Measurements from ENCODE around the gene MOG.

The MOG gene

GRCh38 chr6:29676981-29677601 lies 20.2 kb downstream of the MOG start:
- DNase-seq (ENCODE audit: low read depth), result no peak

- DNase-seq (ENCODE audit: low read depth), result no peak
Measured at GRCh38 chr6:29678114-29678513, 21.2 kb downstream of the MOG start.

DNA sequence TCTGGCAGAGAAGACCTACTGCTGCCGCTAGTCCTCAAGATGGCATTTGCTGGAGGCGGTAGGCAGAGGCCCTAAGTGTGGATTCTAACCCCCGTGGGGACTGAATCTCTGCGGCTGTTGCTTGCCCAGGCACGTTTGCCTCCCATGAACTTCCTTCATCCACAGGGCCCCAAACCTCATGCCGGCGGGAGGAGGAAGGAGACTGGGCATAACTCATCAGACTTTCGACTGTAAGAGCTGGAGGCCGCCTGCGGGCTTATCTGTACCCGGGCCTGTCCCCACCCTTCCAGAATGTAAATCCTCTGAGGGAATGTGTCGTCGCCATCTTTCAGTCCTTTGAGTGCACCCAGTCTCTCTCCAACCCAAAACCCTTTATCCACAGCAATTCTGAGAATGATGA lies 23.1 kb downstream of the MOG start:
- no peak for DNase-seq (ENCODE audit: low read depth)

DNA sequence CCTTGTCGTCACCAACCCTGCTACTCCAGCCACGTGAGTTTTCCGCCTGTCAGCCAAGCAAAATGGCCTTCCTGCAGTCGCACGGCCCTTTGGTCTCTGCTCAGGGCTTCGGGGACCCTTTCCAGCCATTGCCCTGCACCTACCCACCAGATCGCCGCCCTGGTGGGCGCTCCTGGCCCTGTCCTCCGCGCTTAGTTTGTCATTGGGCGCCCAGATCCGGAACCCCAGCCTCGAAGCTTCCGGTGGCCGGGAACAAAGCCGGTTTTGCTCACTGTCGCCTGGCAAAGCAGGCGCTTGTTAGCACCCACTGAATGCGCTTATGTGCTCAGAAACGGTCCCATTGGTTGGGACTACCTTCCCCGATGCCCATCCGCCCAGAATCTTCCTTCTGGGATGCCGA lies 23.5 kb downstream of the MOG start:
- no peak for DNase-seq (ENCODE audit: low read depth)

DNA sequence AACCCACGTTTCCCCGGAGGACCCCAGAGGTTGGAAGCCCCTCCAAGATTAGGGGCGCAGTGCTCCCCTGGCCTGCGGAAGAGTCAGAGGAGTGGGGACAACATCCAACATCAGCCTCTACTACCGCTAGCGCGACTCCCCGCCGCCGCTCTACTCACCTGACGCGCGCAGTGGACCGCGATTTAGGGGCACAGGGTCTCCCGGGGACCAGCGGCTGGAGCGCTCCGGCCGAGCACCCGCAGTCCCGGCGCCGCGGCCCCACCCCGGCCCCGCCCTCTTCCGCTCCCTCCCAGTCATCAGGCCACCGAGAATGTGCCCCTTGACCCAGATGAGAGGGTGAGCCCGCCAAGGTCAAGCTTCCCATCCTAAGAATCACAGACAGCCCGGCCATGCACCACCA lies 24.0 kb downstream of the MOG start, which contains the start of gene ZFP57:
ZFP57 (minus strand) TSS at position 249 of the 400 bp plus-strand sequence. CDS start 4,149 bp downstream, outside the sequence.
- DNase-seq (ENCODE audit: low read depth), result no peak

DNA sequence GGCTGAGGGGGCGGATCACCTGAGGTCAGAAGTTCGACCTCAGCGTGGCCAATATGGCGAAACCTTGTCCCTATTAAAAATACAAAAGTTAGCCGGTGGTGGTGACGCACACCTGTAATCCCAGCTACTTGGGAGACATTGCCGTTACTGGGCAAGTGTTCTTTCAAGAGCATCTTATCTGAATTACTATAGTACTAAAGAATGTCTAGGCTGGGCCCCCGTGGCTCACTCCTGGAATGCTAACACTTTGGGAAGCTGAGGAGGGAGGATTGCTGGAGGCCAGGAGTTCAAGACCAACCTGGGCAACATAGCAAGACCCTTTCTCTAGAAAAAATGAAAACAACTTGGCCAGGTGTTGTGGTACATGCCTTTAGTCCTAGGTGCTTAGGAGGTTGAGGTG lies 24.9 kb downstream of the MOG start:
- DNase-seq (ENCODE audit: low read depth), result no peak

- DNase-seq (ENCODE audit: low read depth), result no peak
Measured at GRCh38 chr6:29685718-29686326, 28.9 kb downstream of the MOG start.

DNA sequence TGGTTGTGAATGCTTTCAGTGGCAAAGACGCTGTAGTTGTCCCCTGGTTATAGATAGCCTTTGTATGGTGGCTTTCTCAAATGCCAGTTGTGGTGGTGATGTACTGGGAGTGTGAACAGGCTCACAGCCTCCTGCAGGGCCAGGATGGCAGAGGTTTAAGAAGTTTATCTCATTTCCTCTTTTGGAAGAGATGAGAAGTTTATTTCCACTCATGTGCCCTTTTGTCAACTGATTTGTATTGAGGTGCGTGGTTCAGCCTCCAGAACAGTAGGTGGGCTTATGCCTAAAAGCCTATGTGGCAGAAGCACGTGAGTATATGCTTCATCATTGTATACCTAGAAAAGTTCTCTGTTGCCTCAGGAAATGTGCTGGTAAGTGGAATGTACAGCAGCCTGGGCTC lies 37.7 kb downstream of the MOG start:
- DNase-seq (ENCODE audit: low read depth), result no peak

DNA sequence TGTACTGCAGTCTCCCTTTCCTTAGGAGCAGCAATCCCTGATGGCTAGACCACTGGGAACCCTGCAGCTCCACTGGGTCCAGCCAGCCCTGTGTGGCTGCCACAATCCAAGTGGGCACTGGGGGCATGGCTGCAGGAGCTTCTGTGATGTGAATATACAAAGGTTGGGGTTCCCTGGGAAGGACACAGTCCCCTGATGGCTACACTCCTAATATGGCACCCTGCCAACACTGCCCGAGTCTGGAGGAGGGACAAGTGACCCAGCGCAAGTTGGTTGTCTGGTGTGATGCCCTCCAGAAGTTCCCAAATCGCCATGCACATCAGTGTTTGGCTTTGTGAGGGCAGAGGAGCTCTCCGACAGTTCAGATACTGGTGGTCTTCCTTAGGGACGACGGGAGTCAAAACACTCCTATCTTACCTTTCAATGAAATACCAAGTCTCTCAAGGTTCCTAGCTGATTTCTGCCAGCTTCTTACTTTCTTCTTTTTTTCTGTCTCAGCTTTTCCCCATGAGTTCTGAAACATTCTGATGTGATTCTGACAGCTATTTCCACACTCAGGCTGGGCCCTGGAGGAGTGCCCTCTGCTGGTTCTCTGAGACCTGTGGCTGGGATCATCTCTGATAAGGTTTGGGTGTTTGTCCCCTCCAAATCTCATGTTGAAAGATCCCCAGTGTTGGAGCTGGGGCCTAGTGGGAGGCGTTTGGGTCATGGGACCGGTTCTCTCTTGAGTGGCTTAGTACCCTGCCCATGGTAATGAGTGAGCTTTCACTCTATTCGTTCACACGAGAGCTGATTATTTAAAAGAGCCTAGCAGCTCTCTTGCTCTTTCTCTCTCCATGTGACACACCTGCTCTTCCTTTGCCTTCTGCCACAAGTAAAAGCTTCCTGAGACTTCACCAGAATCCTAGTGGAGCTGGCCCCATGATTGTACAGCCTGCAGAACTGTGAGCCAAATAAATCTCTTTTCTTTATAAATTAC lies 39.5 kb downstream of the MOG start:
- no peak for DNase-seq (ENCODE audit: low read depth)

GRCh38 chr6:29702519-29703103 lies 45.7 kb downstream of the MOG start:
- DNase-seq (ENCODE audit: low read depth), result no peak

DNA sequence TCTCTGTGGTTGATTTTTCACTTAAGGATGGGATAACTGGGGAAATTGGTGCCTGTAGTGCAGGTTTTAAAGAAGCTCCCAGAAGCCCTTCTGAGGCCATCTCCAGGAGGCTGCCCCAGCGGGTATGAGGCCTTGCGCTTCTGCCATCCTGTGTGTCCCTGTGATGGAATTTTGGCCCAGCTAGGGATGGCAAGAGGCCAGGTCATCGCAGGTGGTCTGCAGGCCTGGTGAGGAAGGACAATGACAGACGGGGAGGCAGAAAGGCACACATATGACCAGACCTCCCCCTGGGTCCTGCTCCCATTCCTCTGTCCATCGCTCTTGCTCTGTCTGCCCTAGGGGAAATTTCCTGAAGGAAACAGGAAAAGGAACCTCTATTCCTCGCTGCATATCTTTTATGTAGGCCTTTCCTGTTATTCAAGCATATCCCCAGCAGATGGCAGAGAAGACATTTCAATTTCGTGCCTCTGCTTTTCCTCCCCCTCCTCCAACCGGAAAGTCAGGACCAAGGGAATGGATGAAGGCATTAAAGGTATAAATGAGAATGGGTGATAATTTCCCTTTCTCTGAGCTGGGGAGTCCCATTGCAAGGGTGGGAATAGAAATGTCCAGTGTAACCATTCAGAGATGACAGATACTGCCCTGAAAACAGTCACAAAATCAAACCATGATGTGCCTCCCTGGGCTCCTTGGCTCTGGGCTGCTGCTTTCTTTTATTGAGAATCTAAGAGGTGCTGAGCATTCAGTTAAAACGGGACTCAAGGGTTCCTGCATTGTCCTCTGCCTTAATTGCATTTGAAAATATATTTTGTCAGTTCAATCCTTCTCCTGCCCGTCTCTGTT lies 48.7 kb downstream of the MOG start:
- no peak for DNase-seq (ENCODE audit: low read depth)

DNA sequence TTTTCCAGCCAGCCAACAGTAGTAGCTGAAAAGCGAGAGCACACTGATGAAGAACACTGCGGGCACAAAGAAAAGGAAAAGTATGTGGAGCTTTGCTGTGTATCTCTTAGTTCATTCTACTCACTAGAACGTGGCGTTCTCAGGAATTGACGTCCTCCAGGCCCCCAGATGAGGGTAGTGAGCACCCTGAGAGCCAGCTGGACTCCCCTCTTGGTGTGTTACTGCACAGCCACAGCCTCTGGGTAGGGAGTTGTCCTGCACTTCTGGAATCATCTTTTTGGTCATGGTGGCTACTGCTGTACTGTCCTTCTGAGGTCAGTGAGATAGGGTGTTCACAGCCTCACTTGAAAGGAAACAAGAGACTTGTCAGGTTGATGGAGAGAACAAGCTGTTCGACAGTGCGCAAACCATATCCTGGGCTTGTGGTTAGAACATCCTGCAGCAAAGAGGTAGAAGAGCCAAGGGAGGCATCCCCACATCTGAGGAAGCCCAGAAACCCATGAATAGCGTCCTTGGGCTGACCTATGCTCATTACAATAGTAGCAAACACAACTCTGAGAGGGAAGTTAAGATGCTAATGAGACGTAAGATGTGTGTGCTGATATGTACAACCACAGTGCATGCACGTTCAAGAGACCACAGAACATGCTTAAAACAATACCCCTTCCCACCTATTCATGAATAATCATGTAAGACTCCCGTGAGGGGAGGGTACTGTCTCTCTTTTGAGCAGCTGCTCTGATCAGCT lies 51.7 kb downstream of the MOG start:
- no peak for DNase-seq (ENCODE audit: low read depth)

GRCh38 chr6:29709188-29709587 lies 52.3 kb downstream of the MOG start:
- DNase-seq (ENCODE audit: low read depth), result no peak

DNA sequence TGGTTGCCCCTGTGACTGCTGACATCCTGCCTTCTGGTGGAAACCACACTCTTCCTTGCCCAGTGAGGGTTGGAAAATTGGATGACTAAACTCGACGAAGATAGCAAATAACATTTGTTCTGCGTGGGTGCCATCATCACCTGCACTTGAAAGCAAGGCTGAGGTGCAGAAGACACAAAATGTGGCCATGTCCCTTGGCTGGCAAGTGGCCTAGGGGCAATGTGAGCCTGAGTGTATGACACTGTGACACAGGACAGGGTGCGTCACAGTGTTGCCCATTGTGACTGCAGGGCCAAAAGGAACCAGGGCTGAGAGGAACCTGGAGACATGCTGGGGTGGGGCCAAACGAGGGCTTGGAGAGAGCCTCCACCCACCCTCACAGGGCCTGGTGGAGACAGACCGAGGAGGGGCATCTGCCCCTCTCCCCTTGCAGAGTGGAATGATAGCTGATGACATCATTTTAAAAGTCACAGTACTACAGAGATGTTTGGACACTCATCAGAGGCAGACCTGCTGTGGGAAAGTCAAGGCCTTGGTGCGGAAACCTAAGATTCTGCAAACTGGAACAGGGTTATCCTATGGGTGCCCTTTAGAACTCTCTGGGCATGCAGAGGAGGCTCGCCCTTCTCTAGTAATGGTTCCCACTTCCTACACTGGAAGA lies 53.5 kb downstream of the MOG start:
- no peak for DNase-seq (ENCODE audit: low read depth)

DNA sequence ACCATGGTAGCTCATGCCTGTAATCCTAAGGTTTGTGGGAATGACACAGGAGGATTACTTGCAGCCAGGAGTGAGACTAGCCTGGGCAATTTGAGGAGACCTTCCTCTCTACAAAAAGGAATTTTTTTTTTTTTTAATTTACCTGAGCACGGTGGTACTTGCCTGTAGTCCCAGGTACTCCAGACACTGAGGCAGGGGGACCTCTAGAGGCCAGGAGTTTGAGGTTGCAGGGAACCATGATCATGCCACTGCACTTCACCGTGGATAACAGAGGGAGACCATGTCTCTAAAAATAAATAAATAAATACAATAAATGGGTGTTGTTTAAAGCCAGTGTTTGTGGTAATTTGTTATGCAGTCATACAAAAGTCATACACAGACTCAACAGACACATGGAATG lies 64.0 kb downstream of the MOG start:
- no peak for DNase-seq (ENCODE audit: low read depth)

All from HS-27A (cell line).